AG08396 (cell line): ENCODE results near the gene SLC35F1.
"Not testable (repeated sequence)": the region's sequence is repeated elsewhere in the genome, so short reads cannot be mapped to it uniquely, and the experiment has no call there.

ENCODE experiments used
- DNase-seq: peaks from one replicate; pipeline ENCODE4 v3.0.0; 2012; ENCODE audit warnings: low spot score, mixed read lengths

Gene SLC35F1

DNA sequence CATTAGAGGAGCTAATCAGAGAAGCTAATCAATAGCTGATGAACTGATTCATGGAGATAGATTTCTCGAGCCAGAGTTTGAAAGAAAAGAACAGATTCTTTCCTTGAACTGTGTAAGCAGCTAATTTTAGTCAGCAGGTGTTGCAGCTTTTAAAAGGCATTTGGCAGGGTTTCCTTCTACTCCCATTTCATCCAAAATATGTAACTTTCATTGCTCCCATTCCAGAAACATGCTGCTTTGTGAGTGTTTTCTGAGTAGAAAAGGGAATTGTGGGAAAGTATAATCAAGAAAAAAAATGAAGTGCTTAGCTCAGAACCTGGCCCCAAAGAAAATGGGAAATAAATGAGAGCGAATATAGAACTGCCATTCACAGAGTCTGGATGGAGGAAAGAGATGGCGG, 20.8 kb downstream of the SLC35F1 start:
- no peak for DNase-seq

- no peak for DNase-seq
These were observed 21.8 kb downstream of the SLC35F1 start for GRCh38 chr6:117928833-117929232.

GRCh38 chr6:117929501-117929900, 22.4 kb downstream of the SLC35F1 start:
- no peak for DNase-seq

DNA sequence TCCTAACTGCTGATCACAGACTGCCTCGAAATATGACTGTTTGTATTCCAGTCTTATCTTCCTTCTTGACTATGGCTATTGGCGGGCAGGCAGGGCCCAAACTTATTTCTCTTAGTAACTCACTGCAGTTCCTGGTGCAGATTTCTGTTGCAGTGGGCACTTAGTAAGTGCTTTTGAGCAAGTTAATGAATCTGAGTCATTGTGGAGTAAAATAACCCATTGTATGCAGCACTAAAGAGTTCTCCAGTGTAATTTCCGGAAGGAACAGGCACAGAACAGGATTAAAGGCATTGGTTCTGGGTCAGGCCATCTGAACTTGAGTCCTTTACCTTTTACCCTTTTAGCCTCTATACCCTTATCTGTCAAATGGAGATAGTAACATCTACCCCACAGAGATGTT, 23.6 kb downstream of the SLC35F1 start:
- DNase-seq, result no peak

- DNase-seq, result no peak
These were observed 24.9 kb downstream of the SLC35F1 start for GRCh38 chr6:117932001-117932400.

GRCh38 chr6:117932676-117933075, 25.6 kb downstream of the SLC35F1 start:
- DNase-seq, result no peak

DNA sequence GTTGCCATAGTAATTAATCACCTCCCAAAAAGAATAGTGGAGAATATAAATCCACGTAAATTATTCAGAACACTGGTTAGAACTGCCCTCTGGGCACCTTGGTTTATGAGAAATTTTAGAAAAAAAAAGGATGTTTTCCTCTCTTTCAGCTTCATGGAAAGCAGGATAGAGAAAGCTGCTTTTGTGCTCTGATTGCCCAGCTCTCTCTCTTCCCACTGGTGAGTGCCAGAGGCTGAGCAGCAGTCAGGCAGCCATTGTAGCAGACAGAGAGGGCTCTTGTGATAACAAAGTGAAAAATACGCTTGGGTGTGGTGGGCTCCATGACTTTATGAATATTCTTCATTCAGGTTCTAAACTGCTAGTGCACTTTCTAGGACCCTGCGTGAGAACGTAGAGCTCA, 26.4 kb downstream of the SLC35F1 start:
- no peak for DNase-seq

- DNase-seq, result no peak
These were observed 31.4 kb downstream of the SLC35F1 start for GRCh38 chr6:117938311-117938995.

- DNase-seq, result no peak
These were observed 40.2 kb downstream of the SLC35F1 start for GRCh38 chr6:117947234-117947633.

- DNase-seq, result no peak
These were observed 44.7 kb downstream of the SLC35F1 start for GRCh38 chr6:117951783-117952182.

DNA sequence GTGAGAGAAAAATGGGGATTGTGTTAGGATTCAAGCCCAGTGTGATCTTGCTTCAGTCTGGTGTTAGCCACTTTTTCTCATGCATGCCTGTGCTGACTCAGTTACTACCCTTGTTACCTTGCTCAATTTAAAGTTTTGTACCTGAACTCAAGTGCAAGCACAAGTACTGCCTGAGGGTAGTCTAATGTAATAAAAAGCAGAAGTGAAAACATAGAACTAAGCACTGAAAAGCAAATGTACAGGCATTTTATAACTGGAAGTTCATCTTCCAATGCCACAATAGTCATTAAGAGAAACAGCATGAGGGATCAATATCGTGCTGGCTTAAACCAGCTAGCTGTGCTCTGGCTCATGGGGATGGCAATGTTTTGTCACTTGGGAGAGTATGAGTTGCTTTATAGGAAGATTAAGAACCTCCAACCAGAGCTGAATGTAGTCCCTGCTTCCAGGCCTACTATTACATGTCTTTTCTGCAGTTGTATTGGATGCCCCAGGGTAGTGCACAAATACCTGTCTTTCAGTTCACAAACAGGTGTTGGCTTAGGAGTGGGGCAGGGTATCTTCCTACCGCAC, 48.7 kb downstream of the SLC35F1 start:
- no peak for DNase-seq

DNA sequence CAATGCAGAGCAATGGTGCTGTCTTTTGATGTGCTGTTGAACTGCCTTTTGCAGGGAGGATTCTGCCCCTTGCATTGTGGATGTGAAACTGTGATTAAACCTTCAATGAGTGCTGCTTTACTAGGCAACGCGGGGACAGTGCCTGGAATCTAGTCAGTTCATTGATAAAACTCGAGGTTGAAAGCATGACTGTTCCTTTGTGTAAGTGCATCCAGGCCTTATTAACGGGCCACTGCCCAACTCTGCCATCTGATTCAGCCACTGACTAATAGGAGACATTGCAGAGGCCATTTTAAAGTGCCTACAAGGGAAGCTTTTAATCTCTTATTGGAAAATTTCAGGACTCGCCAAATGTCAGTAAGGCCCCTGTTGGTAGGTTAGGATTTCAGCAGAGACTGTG, 49.3 kb downstream of the SLC35F1 start:
- no peak for DNase-seq

- DNase-seq, result no peak
These were observed 51.5 kb downstream of the SLC35F1 start for GRCh38 chr6:117958536-117958935.

DNA sequence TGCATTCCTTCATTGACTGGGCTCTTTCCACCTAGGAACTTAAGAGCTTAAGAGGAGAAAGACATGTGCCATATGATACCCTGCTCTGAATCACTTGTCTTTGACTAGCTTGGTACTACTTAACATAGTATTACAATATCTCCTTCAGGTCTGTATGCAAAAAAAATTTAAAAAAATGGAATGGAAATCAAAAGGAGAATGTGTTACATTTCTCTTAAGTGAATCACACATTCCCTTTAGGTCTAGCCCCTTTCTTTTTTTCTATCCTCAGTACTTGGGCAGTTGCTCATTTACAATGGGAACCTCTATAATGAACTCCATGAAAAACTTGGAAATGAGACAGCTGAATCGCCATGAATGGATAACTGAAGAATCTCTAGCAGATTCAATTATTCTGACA, 53.8 kb downstream of the SLC35F1 start:
- DNase-seq, result no peak

DNA sequence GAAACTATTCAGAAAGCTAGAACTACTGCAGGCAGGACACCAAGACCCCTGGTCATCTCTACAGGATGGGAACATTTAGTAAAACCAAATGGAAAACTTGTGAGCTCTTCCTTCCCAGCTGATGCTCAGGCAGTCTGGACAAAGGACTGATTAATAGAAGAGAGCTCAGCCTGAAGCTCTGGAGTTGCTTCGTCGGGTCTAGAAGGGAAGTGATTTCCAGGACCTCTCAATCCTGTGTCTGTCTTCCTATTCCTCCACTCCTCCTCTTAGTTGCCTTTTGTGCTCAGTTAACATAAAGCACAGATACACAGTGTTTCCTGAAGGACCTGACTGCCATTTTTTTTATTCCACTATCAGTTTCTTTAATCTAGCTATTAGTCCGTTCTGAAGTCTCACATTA, 54.2 kb downstream of the SLC35F1 start:
- DNase-seq, result no peak

- not testable (repeated sequence) for DNase-seq
These were observed 58.7 kb downstream of the SLC35F1 start for GRCh38 chr6:117965763-117966162.

GRCh38 chr6:117971637-117972036, 64.6 kb downstream of the SLC35F1 start:
- DNase-seq, result no peak

DNA sequence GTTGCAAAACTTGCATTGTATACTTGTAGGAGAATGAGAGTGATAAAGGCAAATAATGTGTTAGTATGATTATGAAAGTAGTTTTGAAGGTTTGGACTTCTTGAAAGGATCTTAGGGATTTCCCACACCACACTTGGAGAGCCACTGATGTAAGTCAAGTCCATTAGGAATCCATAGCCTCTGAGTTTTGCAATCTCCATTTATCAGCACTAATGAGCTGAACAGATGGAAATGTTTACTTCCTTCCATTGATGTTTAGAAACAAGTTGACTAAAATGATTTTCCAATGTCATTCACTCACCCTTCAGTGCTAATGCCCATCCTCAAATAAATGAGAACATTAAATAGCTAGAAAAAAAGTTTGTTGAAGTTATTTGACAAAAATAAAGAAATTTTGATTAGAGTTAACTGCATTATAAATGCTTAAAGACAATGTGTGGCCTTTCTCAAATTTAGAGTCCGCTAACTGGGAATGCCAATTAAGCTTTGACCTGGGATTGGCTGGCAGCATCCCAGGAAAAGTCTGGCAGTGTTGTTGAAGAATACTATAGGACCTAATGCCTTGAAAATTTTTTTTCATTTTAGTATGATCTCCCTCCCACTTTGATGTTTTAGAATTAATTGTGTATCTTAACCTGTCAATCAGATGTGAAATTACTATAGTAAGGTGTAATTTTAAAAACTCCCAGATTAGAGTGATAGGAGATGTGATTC, 68.0 kb downstream of the SLC35F1 start:
- no peak for DNase-seq

DNA sequence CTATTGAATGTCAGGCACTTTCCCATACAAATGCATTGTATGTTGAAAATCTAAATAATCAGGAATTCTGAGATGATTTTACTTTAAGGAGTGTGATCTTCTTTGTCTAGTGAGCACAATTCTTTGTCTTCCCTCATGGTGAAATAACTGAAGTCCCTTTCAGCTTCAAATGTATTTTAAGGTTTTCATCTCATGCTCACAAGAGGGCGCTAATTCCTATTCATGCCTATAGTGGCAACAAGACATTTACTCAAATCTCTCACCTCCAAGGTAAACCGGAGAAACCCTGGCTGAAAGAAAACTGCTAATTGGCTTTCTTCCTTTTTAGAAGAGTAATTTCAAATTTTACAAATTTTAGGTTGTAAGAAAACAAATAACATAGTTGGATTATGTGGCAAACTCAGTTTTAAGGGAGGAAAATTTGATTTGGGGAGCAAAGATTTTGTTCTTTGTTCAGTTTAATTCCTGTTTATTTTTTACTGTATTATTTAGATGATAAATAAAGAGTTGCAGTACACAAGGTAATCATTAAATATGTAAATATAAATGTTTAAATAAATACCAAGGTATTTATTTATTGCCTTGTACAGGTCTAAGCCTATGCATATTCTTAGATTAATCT, 69.1 kb downstream of the SLC35F1 start:
- peak; percentile 15 for DNase-seq

DNA sequence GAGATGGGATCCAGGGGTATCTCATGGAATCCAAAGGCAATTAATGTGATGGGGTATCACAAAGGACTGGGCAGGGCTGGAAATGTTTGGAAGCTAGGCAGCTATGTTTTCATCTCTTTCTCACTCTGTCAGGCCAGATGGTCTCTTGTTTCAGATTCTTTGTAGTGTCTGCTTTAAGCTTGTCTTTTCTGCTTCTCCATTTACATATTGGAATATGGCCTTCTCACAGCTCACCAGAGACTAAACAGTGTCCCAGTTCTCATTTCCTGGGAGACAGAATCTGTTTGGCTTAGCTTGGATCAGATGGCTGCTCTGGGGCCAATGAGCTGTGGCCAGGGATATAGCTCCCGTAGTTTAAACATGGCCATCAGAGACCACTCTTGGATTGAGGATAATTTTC, 78.9 kb downstream of the SLC35F1 start:
- DNase-seq, result no peak

DNA sequence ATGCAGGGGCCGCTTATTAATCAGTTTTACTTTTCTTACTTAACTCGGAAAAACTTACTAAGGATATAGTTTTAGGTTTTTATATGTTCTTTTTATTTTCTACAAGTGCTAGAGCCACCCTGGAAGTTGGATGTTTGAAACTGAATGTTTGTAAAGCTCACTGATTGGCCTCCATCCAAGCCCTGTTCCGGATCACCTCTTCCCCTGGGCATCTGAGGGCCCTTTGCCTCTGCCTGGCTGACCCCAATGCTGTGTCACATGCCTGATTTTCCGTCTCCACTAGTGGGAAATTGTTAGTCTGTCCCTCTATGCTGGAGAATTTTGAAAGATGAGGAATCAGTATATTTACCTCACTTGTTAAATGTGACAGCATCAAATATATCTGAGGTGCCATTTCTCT, 79.3 kb downstream of the SLC35F1 start:
- DNase-seq, result no peak

GRCh38 chr6:117989086-117989485, 82.0 kb downstream of the SLC35F1 start:
- no peak for DNase-seq

GRCh38 chr6:117990151-117990550, 83.1 kb downstream of the SLC35F1 start:
- no peak for DNase-seq
